Embryonic facial prominence (tissue), 1 donor: ENCODE measurements around the gene TMEM187.
A peak's percentile ranks its signal among the peaks of the same experiment; 100 is the strongest.

ENCODE experiments used
- DNase-seq: peaks from one replicate; pipeline ENCODE4 v3.0.0-alpha.2; 2016; ENCODE audit errors: extremely low spot score

The TMEM187 gene

GRCh38 chrX:153954558-153955227 lies 17.9 kb upstream of the TMEM187 start:
- DNase-seq: no peak

- DNase-seq: no peak
Measured at GRCh38 chrX:153955228-153955732, 17.3 kb upstream of the TMEM187 start.

- DNase-seq: no peak
Measured at GRCh38 chrX:153956044-153956907, 16.3 kb upstream of the TMEM187 start.

GRCh38 chrX:153957224-153957623 lies 15.3 kb upstream of the TMEM187 start:
- no peak for DNase-seq

- no peak for DNase-seq
Measured at GRCh38 chrX:153958605-153959004, 13.9 kb upstream of the TMEM187 start.

- DNase-seq: no peak
Measured at GRCh38 chrX:153959649-153960048, 12.9 kb upstream of the TMEM187 start.

GRCh38 chrX:153960077-153960476 lies 12.5 kb upstream of the TMEM187 start:
- no peak for DNase-seq

- no peak for DNase-seq
Measured at GRCh38 chrX:153960786-153961185, 11.8 kb upstream of the TMEM187 start.

- DNase-seq: no peak
Measured at GRCh38 chrX:153961292-153961691, 11.3 kb upstream of the TMEM187 start.

GRCh38 chrX:153963546-153963945 lies 9.0 kb upstream of the TMEM187 start:
- DNase-seq: no peak

- no peak for DNase-seq
Measured at GRCh38 chrX:153964105-153964504, 8.4 kb upstream of the TMEM187 start.

GRCh38 chrX:153965406-153965805 lies 7.1 kb upstream of the TMEM187 start:
- no peak for DNase-seq

GRCh38 chrX:153966283-153966688 lies 6.3 kb upstream of the TMEM187 start:
- no peak for DNase-seq

- DNase-seq: no peak
Measured at GRCh38 chrX:153966841-153967535, 5.6 kb upstream of the TMEM187 start.

GRCh38 chrX:153967536-153968224 lies 4.9 kb upstream of the TMEM187 start:
- DNase-seq: no peak

GRCh38 chrX:153968255-153968654 lies 4.3 kb upstream of the TMEM187 start:
- DNase-seq: no peak

GRCh38 chrX:153968754-153969124 lies 3.8 kb upstream of the TMEM187 start:
- no peak for DNase-seq

GRCh38 chrX:153969125-153969903 lies 3.2 kb upstream of the TMEM187 start:
- no peak for DNase-seq

GRCh38 chrX:153969904-153970356 lies 2.6 kb upstream of the TMEM187 start:
- no peak for DNase-seq

GRCh38 chrX:153970357-153971123 lies 2.0 kb upstream of the TMEM187 start:
- DNase-seq: peak; percentile 72
